Middle frontal gyrus (tissue), 1 donor: ENCODE measurements around the gene ATP7B.
"Not testable (repeated sequence)": the region's sequence is repeated elsewhere in the genome, so short reads cannot be mapped to it uniquely, and the experiment has no call there.

ENCODE experiments used
- DNase-seq: peaks from one replicate; pipeline ENCODE4 v3.0.0-alpha.2; 2015; ENCODE audit warnings: low spot score; ENCODE audit errors: extremely low spot score

The ATP7B gene

GRCh38 chr13:52006523-52007245, 4.6 kb downstream of the ATP7B start:
- DNase-seq = no peak

- no peak for DNase-seq
These were observed 5.3 kb downstream of the ATP7B start for GRCh38 chr13:52005841-52006522.

- no peak for DNase-seq
These were observed 6.6 kb downstream of the ATP7B start for GRCh38 chr13:52004511-52005170.

- DNase-seq = no peak
These were observed 7.7 kb downstream of the ATP7B start for GRCh38 chr13:52003541-52003940.

- DNase-seq = no peak
These were observed 8.9 kb downstream of the ATP7B start for GRCh38 chr13:52002361-52002760.

- no peak for DNase-seq
These were observed 10.0 kb downstream of the ATP7B start for GRCh38 chr13:52001120-52001731.

- no peak for DNase-seq
These were observed 11.3 kb downstream of the ATP7B start for GRCh38 chr13:51999921-52000320.

- DNase-seq = no peak
These were observed 11.7 kb downstream of the ATP7B start for GRCh38 chr13:51999510-51999911.

- no peak for DNase-seq
These were observed 12.3 kb downstream of the ATP7B start for GRCh38 chr13:51998723-51999509.

- DNase-seq = no peak
These were observed 13.5 kb downstream of the ATP7B start for GRCh38 chr13:51997641-51998330.

- DNase-seq = no peak
These were observed 14.1 kb downstream of the ATP7B start for GRCh38 chr13:51997186-51997585.

- DNase-seq = no peak
These were observed 14.6 kb downstream of the ATP7B start for GRCh38 chr13:51996641-51997040.

GRCh38 chr13:51995677-51996551, 15.3 kb downstream of the ATP7B start:
- no peak for DNase-seq

GRCh38 chr13:51993713-51994112, 17.5 kb downstream of the ATP7B start:
- no peak for DNase-seq

- no peak for DNase-seq
These were observed 22.1 kb downstream of the ATP7B start for GRCh38 chr13:51988988-51989618.

- not testable (repeated sequence) for DNase-seq
These were observed 26.3 kb downstream of the ATP7B start for GRCh38 chr13:51984904-51985303.

- DNase-seq = not testable (repeated sequence)
These were observed 28.0 kb downstream of the ATP7B start for GRCh38 chr13:51983292-51983691.

- DNase-seq = no peak
These were observed 29.9 kb downstream of the ATP7B start for GRCh38 chr13:51981355-51981754.

GRCh38 chr13:51980908-51981307, 30.3 kb downstream of the ATP7B start:
- DNase-seq = no peak
